Head of caudate nucleus (tissue), 42 donors: ENCODE measurements around the gene RNLS.
"Not testable (repeated sequence)": the region's sequence is repeated elsewhere in the genome, so short reads cannot be mapped to it uniquely, and the experiment has no call there.

Source experiments
- DNase-seq, 42 donors: peaks; one replicate each; pipeline versions ENCODE4 v3.0.0 to v3.0.0-alpha.2; 2020 to 2021; ENCODE audit warnings: mixed read lengths in 7 of 42
- intact Hi-C: fragments of 100-400 bp; cut with DNase I; formaldehyde crosslinking; loops from one replicate; pipeline ENCODE4 v1.15.0; 2022

Gene RNLS

DNA sequence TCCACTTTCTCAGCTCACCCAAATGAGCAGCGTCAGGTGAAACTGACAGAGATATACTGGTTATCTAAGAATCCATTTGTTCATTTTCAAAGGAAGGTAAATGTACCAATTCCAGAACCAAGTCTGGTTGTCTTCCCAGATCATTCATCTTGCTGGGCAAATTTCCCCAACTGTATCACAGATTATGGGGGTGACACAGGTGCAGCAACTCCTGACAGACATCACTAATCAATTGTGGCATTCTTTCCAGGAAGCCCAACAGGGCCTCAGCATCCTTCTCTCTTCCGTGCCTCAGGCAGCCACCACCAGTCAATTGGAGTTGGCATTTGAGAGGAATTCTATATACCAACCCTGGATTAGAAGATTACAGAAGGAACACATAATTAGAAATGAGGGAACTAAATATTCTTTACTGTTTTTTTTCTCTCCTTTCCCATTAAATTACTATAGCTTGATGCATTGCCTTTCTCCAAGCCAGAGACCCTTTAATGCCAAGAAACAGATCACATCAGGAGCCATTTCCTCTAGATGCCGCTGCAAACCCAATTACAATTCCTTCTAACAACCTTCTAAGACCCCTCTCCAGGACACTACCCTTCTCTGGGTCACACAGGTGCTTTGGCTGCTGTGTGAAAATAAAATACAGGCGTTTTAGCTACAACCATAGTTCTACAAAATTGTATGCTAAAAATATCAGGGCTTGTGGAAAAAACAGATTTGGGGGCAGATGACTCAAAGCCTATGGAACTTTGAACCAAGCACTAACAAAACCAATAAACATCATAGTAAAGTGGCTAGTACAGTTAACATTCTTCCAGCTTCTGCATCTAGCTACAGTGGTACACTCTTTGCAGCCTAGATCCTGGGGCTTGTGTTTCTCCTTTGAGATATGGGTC, 291.6 kb downstream of the RNLS start:
- intact Hi-C loops = no loop called here

GRCh38 chr10:88289342-88289741, 293.8 kb downstream of the RNLS start:
- no peak for DNase-seq
- intact Hi-C loops = no loop called here

More for the DNA sequence above, 291.6 kb downstream of the RNLS start:
- no peak for DNase-seq

DNA sequence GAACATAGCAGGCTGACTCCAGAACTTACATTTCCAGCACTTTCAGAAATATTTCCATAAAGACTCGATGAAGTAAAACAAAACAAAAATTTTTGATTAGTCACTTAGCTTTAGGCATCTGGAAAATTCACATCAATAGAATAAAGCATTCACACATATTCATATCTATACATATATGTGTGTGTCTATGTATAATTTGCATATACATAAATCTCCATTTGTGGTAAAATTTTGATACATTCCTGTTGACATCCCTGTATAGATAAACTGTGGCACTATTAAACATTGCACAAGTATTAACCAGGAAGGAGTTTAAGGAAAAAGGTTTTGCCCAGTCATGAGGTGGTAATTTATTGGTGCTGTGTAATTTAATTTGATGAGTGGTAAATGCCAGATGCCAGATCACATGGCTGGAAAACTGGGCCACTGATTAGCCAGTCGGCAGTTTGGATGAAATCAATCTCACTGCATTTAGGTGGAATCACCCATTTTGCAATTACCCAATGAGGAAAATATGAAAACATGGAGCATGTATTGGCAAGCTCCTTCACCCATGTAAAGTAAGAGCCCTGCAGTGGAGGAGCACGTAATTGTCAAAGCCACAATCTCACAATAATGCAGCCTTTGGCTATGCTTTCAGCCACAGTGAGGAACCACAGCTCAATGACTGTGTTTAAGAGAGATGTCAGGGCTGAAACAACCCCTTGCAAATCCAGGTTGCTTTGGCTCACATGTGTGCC, 294.6 kb downstream of the RNLS start:
- intact Hi-C loops = no loop called here
- DNase-seq = no peak

DNA sequence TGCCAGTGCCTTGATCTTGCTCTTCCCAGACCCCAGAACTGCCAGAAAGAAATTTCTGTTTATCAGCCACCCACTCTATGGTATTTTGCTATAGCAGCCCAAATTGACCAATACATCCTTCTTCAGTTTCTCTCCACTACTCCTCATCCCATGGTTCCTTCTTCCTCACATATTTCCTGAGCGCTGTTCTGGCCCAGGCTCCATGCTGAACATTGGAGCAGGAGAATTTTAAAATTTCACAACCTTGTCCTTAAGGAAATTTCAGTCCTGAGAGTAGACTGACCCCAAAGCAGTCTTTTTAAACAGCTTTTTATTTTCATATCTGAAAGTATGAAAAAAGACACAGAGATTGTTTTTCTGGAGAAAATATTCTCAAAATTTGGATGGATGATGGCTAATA, 297.1 kb downstream of the RNLS start:
- DNase-seq = no peak
- intact Hi-C loops = no loop called here

- intact Hi-C loops = no loop called here
- no peak for DNase-seq
Measured at GRCh38 chr10:88281592-88282347, 301.3 kb downstream of the RNLS start.

DNA sequence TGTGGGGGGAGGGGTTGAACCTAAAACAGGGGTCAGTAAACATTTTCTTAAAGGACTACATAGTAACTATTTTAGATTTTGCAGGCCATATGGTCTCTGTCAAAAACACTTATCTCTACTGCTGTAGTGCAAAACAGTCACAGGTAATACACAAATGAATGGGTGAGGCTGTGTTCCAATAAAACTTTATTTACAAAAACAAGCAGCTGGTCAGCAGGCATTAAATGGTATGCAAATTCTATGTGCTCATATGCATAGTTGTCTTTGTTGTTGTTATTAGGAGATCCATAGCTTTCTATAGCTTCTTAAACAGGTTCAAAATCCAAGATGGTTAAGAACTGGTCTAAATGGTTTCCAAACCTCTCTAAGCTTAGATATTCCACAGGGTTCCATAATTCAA, 302.6 kb downstream of the RNLS start:
- intact Hi-C loops = no loop called here
- no peak for DNase-seq

- intact Hi-C loops = no loop called here
- DNase-seq = no peak
Measured at GRCh38 chr10:88278912-88279311, 304.2 kb downstream of the RNLS start.

DNA sequence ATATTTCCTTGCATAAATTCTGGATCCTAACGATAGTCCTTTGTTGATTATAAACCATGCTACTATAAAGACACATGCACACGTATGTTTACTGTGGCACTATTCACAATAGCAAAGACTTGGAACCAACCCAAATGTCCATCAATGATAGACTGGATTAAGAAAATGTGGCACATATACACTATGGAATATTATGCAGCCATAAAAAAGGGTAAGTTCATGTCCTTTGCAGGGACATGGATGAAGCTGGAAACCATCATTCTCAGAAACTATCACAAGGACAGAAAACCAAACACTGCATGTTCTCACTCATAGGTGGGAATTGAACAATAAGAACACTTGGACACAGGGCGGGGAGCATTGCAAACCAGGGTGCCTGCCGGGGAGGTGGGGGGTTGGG, 306.2 kb downstream of the RNLS start:
- intact Hi-C loops, DNase-seq: not testable (repeated sequence)

DNA sequence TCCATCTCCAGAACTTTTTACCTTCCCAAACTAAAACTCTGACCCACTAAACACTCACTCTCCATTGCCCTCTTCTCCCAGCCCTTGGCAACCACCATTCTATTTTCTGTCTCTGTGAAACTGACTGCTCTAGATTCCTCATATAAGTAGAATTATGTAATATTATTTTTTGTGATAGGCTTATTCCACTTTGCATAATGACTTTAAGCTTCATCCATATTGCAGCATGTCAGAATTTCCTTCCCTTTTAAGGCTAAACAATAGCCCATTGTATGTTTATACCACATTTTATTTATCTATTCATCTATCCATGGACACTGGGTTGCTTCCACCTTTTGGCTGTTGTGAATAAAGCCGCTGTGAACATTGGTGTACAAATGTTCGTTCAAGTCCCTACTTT, 308.8 kb downstream of the RNLS start:
- intact Hi-C loops = no loop called here
- no peak for DNase-seq

GRCh38 chr10:88273567-88273966, 309.6 kb downstream of the RNLS start:
- intact Hi-C loops = no loop called here
- no peak for DNase-seq

DNA sequence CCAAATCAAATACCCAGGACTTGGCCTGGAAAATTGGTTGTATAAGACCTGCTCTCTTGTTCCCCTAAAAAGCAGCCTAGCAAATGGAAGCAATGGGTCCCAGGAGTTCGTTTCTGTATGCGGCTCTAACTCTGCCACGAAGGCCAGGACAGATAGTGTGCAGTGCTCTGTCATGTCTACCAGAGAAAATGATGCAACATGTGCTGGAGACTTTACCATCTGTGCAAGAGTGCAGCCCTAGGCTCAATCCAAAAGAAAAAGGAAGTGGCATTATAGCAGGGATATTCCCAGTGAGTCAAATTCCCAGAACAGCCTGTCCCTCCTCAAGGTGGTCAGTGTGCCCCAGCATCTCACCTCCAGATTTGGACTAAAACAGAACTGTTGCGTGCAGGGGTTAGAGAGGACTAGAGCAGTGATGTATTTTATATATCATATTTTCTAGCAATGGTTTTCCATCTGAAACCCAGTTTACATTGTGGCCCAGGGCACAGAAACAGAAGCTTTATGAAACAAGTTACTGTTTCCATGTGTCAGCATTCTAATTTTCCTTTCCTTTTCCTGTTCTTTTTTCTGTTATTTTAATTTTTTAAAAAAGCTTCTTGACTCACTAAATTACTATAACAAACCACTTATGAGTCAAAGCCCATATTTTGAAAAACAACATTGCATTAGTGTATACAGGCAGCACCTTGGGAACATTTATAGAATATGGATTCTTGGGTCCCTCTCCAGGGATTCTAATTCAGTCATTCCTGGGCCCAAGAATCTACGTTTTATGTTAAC, 311.2 kb downstream of the RNLS start:
- intact Hi-C loops = no loop called here
- DNase-seq = no peak

DNA sequence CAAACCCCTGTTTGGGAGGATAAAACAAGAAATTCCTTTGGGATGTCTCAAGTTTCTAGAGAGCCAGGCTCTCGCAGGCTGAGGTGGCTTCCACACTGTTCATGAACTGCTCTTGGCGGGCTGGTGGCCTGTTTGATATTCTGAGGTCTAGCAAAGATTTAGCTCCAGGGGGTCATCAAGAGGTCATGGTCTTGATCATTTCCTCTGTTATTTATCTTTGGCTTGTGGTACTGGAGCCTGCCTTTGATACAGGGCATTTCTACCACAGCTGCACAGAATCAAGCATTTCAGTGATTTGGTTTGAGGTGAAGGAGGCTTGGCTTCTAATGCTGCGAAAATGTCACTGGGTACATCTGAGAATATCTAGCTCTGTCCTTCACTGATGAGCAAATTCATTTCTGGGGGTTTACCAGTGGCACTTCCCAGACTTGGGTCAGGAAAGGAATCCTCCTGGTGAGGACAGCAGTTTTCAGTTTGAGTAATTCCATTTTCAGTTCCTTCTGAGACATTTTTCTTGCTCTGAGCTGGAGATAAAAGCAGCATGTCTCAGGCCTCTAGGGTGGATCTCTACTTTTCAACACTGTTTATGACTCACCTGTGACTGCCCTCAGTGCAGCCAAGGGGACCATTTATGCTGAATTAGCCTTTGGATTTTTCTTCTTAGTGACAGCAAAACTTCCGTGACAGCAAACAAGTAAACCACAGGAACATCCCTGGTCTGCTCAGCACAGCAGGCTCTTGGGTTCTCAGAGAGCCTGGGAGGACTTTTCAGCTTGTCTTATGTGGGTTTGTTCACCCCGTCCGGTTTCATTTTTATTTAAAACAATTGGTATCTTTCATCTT, 312.0 kb downstream of the RNLS start:
- intact Hi-C loops = no loop called here
- DNase-seq = no peak

GRCh38 chr10:88270061-88270808, 312.9 kb downstream of the RNLS start:
- intact Hi-C loops = no loop called here
- DNase-seq = no peak

GRCh38 chr10:88262591-88263234, 320.4 kb downstream of the RNLS start:
- intact Hi-C loops = no loop called here
- DNase-seq = no peak

DNA sequence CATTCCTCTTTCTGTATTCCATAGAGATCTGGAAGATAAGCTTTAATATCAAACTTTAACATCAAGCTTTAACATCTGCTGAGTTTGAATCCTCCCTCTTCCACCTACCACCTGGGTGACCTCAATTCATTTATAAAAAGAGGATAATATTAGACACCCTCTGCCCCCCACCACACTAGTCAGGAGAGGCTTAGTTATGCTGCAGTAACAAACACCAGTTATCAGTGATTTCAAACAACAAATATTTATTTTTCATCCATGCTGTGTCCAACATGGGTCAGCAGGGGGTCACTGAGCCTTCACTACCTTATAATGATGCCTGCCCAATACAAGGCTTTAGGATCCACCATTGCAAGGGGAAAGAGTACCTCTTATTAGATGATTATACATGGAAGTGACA, 322.0 kb downstream of the RNLS start:
- intact Hi-C loops = no loop called here
- no peak for DNase-seq

DNA sequence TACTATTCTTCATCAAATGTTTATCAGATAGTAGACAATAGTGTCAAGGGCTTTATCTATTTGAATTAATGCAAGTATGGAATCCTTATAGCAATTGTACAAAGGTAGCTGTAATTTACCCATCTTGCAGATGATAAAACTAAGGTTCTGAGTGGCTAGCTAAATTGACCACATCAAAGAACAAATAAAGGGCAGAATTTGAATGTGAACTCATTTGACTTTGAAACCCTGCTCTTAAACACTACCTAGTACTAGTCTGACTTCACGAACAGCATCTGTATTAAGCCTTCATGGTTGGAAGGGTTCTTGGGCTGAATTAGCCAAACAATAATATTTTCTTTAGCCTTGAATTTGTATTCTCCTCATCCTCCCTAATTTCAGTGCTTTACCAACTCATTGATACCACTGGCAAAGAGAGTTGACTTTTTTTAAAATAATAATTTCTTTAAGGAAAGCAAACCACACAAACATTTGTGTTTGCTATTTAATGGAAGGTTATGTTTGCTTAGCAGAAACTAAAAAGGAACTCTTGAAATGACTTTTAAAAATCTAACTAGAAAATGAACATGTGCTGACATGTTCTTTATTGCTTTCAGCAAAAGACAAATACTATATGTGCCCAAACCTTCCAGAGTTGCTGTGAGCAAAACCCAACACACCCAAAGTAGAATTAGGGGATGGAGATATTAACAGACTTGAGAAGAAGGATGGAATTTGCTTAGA, 322.6 kb downstream of the RNLS start:
- intact Hi-C loops = no loop called here
- DNase-seq = no peak
